ENCODE measurements around the gene RETSAT.
"Not testable (repeated sequence)": the region's sequence is repeated elsewhere in the genome, so short reads cannot be mapped to it uniquely, and the experiment has no call there.

RETSAT gene

GRCh38 chr2:85387754-85388153, 33.4 kb upstream of the RETSAT start:
- no peak overlapping the region for H3K23ac ChIP-seq (ENCODE audit: low read length)
- H3K4me2 ChIP-seq (ENCODE audit: low read length) = no peak overlapping the region
- H3K4ac ChIP-seq (ENCODE audit: low read depth, low read length) = no peak overlapping the region
- no peak overlapping the region for H3K18ac ChIP-seq (ENCODE audit: low read length)
- no peak overlapping the region for H4K8ac ChIP-seq (ENCODE audit: low read depth, low read length)
- DNase-seq = no peak
- no peak overlapping the region for H2AK5ac ChIP-seq (ENCODE audit: low read length)
- no peaks in the 10 kb centered on the region for H3K27me3 ChIP-seq (ENCODE audit: insufficient read depth, low read length, poor library complexity)
- no peak overlapping the region for H2BK15ac ChIP-seq (replicated peaks; ENCODE audit: low read depth)
- no peaks in the 10 kb centered on the region for H3K36me3 ChIP-seq (ENCODE audit: control insufficient read depth, insufficient read depth, low read length)
- peaks cover 9% of the 10 kb centered on the region for H3K4me1 ChIP-seq (ENCODE audit: control insufficient read depth, low read depth, low read length)
- no peaks in the 10 kb centered on the region for H3K79me1 ChIP-seq (ENCODE audit: low read length)
- H4K5ac ChIP-seq (ENCODE audit: low read length) = no peak overlapping the region
- H3K9ac ChIP-seq (ENCODE audit: low read length) = no peak overlapping the region
- no peak overlapping the region for H3K27ac ChIP-seq (ENCODE audit: low read depth, low read length)
- no CpG with 5 or more reads among the region's 2 CpGs for WGBS (ENCODE audit: extremely low coverage, insufficient coverage, low lambda C conversion rate)
- no peak overlapping the region for H2BK5ac ChIP-seq (ENCODE audit: low read length)
- no peak overlapping the region for H3K4me3 ChIP-seq (ENCODE audit: low read length)
- H3K56ac ChIP-seq (ENCODE audit: low read length) = no peak overlapping the region
- H2BK120ac ChIP-seq (ENCODE audit: low read depth, low read length) = no peak overlapping the region
- no peaks in the 10 kb centered on the region for H3K79me2 ChIP-seq (ENCODE audit: control insufficient read depth, insufficient read depth, low read length)

- H2BK15ac ChIP-seq (replicated peaks; ENCODE audit: low read depth) = no peak overlapping the region
- no peak overlapping the region for H2BK120ac ChIP-seq (ENCODE audit: low read depth, low read length)
- no peak overlapping the region for H3K23ac ChIP-seq (ENCODE audit: low read length)
- no peak overlapping the region for H2AK5ac ChIP-seq (ENCODE audit: low read length)
- no peak overlapping the region for H3K4me2 ChIP-seq (ENCODE audit: low read length)
- DNase-seq = peak; percentile 16
- no peak overlapping the region for H3K4me3 ChIP-seq (ENCODE audit: low read length)
- H3K27ac ChIP-seq (ENCODE audit: low read depth, low read length) = peak overlapping the region; percentile 55
- H4K5ac ChIP-seq (ENCODE audit: low read length) = no peak overlapping the region
- no peaks in the 10 kb centered on the region for H3K79me2 ChIP-seq (ENCODE audit: control insufficient read depth, insufficient read depth, low read length)
- peak overlapping the region; percentile 52 for H3K56ac ChIP-seq (ENCODE audit: low read length)
- peak overlapping the region; percentile 16 for H3K18ac ChIP-seq (ENCODE audit: low read length)
- no peaks in the 10 kb centered on the region for H3K27me3 ChIP-seq (ENCODE audit: insufficient read depth, low read length, poor library complexity)
- no peak overlapping the region for H2BK5ac ChIP-seq (ENCODE audit: low read length)
- H3K4me1 ChIP-seq (ENCODE audit: control insufficient read depth, low read depth, low read length) = peaks cover 9% of the 10 kb centered on the region
- no peaks in the 10 kb centered on the region for H3K79me1 ChIP-seq (ENCODE audit: low read length)
- H3K9ac ChIP-seq (ENCODE audit: low read length) = peak overlapping the region; percentile 28
- no peaks in the 10 kb centered on the region for H3K36me3 ChIP-seq (ENCODE audit: control insufficient read depth, insufficient read depth, low read length)
- H4K8ac ChIP-seq (ENCODE audit: low read depth, low read length) = no peak overlapping the region
- peak overlapping the region; percentile 25 for H3K4ac ChIP-seq (ENCODE audit: low read depth, low read length)
- no CpG with 5 or more reads among the region's 2 CpGs for WGBS (ENCODE audit: extremely low coverage, insufficient coverage, low lambda C conversion rate)
Observed at GRCh38 chr2:85385746-85386145, 31.4 kb upstream of the RETSAT start.

- peak; percentile 52 for DNase-seq
- Histone ChIP-seq H2BK120ac (ENCODE audit: low read depth, low read length) (no peak overlapping the region), H3K36me3 (ENCODE audit: control insufficient read depth, insufficient read depth, low read length) (no peaks in the 10 kb centered on the region), H3K4ac (ENCODE audit: low read depth, low read length) (no peak overlapping the region), H3K27ac (ENCODE audit: low read depth, low read length) (no peak overlapping the region), H3K4me1 (ENCODE audit: control insufficient read depth, low read depth, low read length) (peaks cover 9% of the 10 kb centered on the region), H2BK5ac (ENCODE audit: low read length) (no peak overlapping the region), H4K5ac (ENCODE audit: low read length) (no peak overlapping the region), H3K9ac (ENCODE audit: low read length) (no peak overlapping the region), H4K8ac (ENCODE audit: low read depth, low read length) (no peak overlapping the region), H3K4me3 (ENCODE audit: low read length) (no peak overlapping the region), H3K4me2 (ENCODE audit: low read length) (no peak overlapping the region), H3K27me3 (ENCODE audit: insufficient read depth, low read length, poor library complexity) (no peaks in the 10 kb centered on the region), H2BK15ac (replicated peaks; ENCODE audit: low read depth) (no peak overlapping the region), H3K23ac (ENCODE audit: low read length) (no peak overlapping the region), H3K79me1 (ENCODE audit: low read length) (no peaks in the 10 kb centered on the region), H2AK5ac (ENCODE audit: low read length) (no peak overlapping the region), H3K56ac (ENCODE audit: low read length) (no peak overlapping the region), H3K79me2 (ENCODE audit: control insufficient read depth, insufficient read depth, low read length) (no peaks in the 10 kb centered on the region), H3K18ac (ENCODE audit: low read length) (no peak overlapping the region)
- WGBS (ENCODE audit: extremely low coverage, insufficient coverage, low lambda C conversion rate) = no CpG with 5 or more reads among the region's 4 CpGs
Observed at GRCh38 chr2:85383850-85384249, 29.5 kb upstream of the RETSAT start.

GRCh38 chr2:85383151-85383550, 28.8 kb upstream of the RETSAT start:
- not testable (repeated sequence) for H3K23ac ChIP-seq (ENCODE audit: low read length); H3K9ac ChIP-seq (ENCODE audit: low read length); H3K18ac ChIP-seq (ENCODE audit: low read length); H3K79me1 ChIP-seq (ENCODE audit: low read length); H3K4ac ChIP-seq (ENCODE audit: low read depth, low read length); H4K5ac ChIP-seq (ENCODE audit: low read length); H3K27ac ChIP-seq (ENCODE audit: low read depth, low read length); H3K56ac ChIP-seq (ENCODE audit: low read length); H3K36me3 ChIP-seq (ENCODE audit: control insufficient read depth, insufficient read depth, low read length); H3K79me2 ChIP-seq (ENCODE audit: control insufficient read depth, insufficient read depth, low read length); H3K4me2 ChIP-seq (ENCODE audit: low read length); H2BK5ac ChIP-seq (ENCODE audit: low read length); H3K4me1 ChIP-seq (ENCODE audit: control insufficient read depth, low read depth, low read length); H3K27me3 ChIP-seq (ENCODE audit: insufficient read depth, low read length, poor library complexity); H2BK15ac ChIP-seq (replicated peaks; ENCODE audit: low read depth); H4K8ac ChIP-seq (ENCODE audit: low read depth, low read length); H2BK120ac ChIP-seq (ENCODE audit: low read depth, low read length); H3K4me3 ChIP-seq (ENCODE audit: low read length); DNase-seq; H2AK5ac ChIP-seq (ENCODE audit: low read length)
- WGBS (ENCODE audit: extremely low coverage, insufficient coverage, low lambda C conversion rate) = no CpG with 5 or more reads among the region's 5 CpGs

DNA sequence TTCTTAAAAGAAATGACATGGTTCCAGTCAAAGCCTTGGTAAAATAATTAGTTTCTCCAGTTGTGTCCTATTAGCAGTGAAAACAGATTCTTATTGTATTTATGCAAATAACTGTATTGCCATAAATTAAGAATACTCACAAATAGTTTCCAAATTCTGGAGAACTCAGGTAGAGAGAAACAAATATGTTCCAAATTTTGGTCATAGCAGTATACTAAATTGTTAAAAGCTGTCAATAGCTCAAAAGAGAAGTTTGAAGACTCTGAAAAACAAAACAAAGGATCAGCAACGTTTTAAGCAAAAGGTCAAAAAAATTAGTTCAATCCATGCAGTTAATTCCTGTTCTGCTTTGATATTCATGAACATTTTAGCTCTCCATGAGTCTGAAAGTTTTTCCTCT, 25.7 kb upstream of the RETSAT start:
- Histone ChIP-seq H3K4me3 (ENCODE audit: low read length) (no peak overlapping the region), H2BK5ac (ENCODE audit: low read length) (no peak overlapping the region), H4K5ac (ENCODE audit: low read length) (no peak overlapping the region), H3K4me1 (ENCODE audit: control insufficient read depth, low read depth, low read length) (peaks cover 4% of the 10 kb centered on the region), H2BK120ac (ENCODE audit: low read depth, low read length) (no peak overlapping the region), H2AK5ac (ENCODE audit: low read length) (no peak overlapping the region), H3K27ac (ENCODE audit: low read depth, low read length) (no peak overlapping the region), H3K9ac (ENCODE audit: low read length) (no peak overlapping the region), H3K27me3 (ENCODE audit: insufficient read depth, low read length, poor library complexity) (no peaks in the 10 kb centered on the region), H3K79me1 (ENCODE audit: low read length) (no peaks in the 10 kb centered on the region), H4K8ac (ENCODE audit: low read depth, low read length) (no peak overlapping the region), H3K18ac (ENCODE audit: low read length) (no peak overlapping the region), H3K36me3 (ENCODE audit: control insufficient read depth, insufficient read depth, low read length) (no peaks in the 10 kb centered on the region), H3K4ac (ENCODE audit: low read depth, low read length) (no peak overlapping the region), H3K4me2 (ENCODE audit: low read length) (no peak overlapping the region), H3K56ac (ENCODE audit: low read length) (no peak overlapping the region), H2BK15ac (replicated peaks; ENCODE audit: low read depth) (no peak overlapping the region), H3K79me2 (ENCODE audit: control insufficient read depth, insufficient read depth, low read length) (no peaks in the 10 kb centered on the region), H3K23ac (ENCODE audit: low read length) (no peak overlapping the region)
- DNase-seq = peak; percentile 31
- no CpG with 5 or more reads among the region's 1 CpG for WGBS (ENCODE audit: extremely low coverage, insufficient coverage, low lambda C conversion rate)

GRCh38 chr2:85378257-85378656, 23.9 kb upstream of the RETSAT start:
- H3K18ac ChIP-seq (ENCODE audit: low read length) = no peak overlapping the region
- no peak overlapping the region for H2BK120ac ChIP-seq (ENCODE audit: low read depth, low read length)
- H3K79me2 ChIP-seq (ENCODE audit: control insufficient read depth, insufficient read depth, low read length) = no peaks in the 10 kb centered on the region
- no peak overlapping the region for H3K4me2 ChIP-seq (ENCODE audit: low read length)
- H2BK5ac ChIP-seq (ENCODE audit: low read length) = no peak overlapping the region
- no peak overlapping the region for H3K9ac ChIP-seq (ENCODE audit: low read length)
- no peak overlapping the region for H4K5ac ChIP-seq (ENCODE audit: low read length)
- H3K79me1 ChIP-seq (ENCODE audit: low read length) = no peaks in the 10 kb centered on the region
- no peak overlapping the region for H2AK5ac ChIP-seq (ENCODE audit: low read length)
- H3K4me3 ChIP-seq (ENCODE audit: low read length) = no peak overlapping the region
- no peaks in the 10 kb centered on the region for H3K4me1 ChIP-seq (ENCODE audit: control insufficient read depth, low read depth, low read length)
- H2BK15ac ChIP-seq (replicated peaks; ENCODE audit: low read depth) = no peak overlapping the region
- H3K56ac ChIP-seq (ENCODE audit: low read length) = no peak overlapping the region
- no peaks in the 10 kb centered on the region for H3K36me3 ChIP-seq (ENCODE audit: control insufficient read depth, insufficient read depth, low read length)
- no CpG with 5 or more reads among the region's 5 CpGs for WGBS (ENCODE audit: extremely low coverage, insufficient coverage, low lambda C conversion rate)
- H3K23ac ChIP-seq (ENCODE audit: low read length) = no peak overlapping the region
- H3K4ac ChIP-seq (ENCODE audit: low read depth, low read length) = no peak overlapping the region
- DNase-seq = no peak
- no peak overlapping the region for H3K27ac ChIP-seq (ENCODE audit: low read depth, low read length)
- no peaks in the 10 kb centered on the region for H3K27me3 ChIP-seq (ENCODE audit: insufficient read depth, low read length, poor library complexity)
- H4K8ac ChIP-seq (ENCODE audit: low read depth, low read length) = no peak overlapping the region
